SK-N-SH (cell line): ENCODE results near the gene ZMYM2. TPM values are rescaled to one million over a fixed set of nuclear protein-coding genes. Genes with fewer than 3 reads are reported as not detected.

Source experiments
- CTCF ChIA-PET: fragments of 300-600, 350-600 bp; formaldehyde crosslinking; extraction: SDS; loops from one replicate; lab custom pipeline; 2021; lab: Yijun Ruan, JAX
- POLR2A ChIA-PET: fragments of 350-600 bp; sonication (Branson Sonifier 250); formaldehyde crosslinking; extraction: SDS; loops from one replicate; lab custom pipeline; 2020; ENCODE audit warnings: antibody characterized with exemption, inconsistent platforms; lab: Yijun Ruan, JAX
- DNase-seq: peaks from one replicate; pipeline ENCODE4 v3.0.0; 2012
- H2AFZ ChIP-seq: fragments of 200-600 bp; sonication (generic); 2 replicates; pipeline ENCODE4 v1.8.1; 2016; ENCODE audit warnings: antibody characterized with exemption, mild to moderate bottlenecking, low read depth
- H3F3A ChIP-seq: fragments of 200-600 bp; sonication (generic); replicated peaks from 2 replicates; pipeline ENCODE3; 2016; ENCODE audit warnings: antibody characterized with exemption, mild to moderate bottlenecking; ENCODE audit not compliant: insufficient read depth
- H3K27ac ChIP-seq, 2 experiments: fragments of 200-500 bp in 1 of 2; fragments of 200-600 bp in 1 of 2; sonication (Bioruptor generic) in 1 of 2; sonication (generic), shearing (Covaris generic) in 1 of 2; 2 replicates each; pipeline versions ENCODE4 v1.5.1 to v1.6.1; 2014 to 2016; ENCODE audit warnings: low read depth in 2 of 2, inconsistent platforms in 1 of 2, low read length in 1 of 2, mild to moderate bottlenecking in 1 of 2, mixed read lengths in 1 of 2
- H3K27me3 ChIP-seq: fragments of 200-600 bp; sonication (generic), shearing (Covaris generic); 2 replicates; pipeline ENCODE4 v1.6.1; 2016; ENCODE audit warnings: mixed run types; ENCODE audit not compliant: insufficient read depth
- H3K36me3 ChIP-seq, 2 experiments: fragments of 200-500 bp in 1 of 2; fragments of 200-600 bp in 1 of 2; sonication (Bioruptor generic) in 1 of 2; sonication (generic) in 1 of 2; replicated peaks in 1 of 2; 2 replicates each; pipeline versions ENCODE3 to v1.5.1; 2014 to 2016; ENCODE audit warnings: low read length in 1 of 2, mild to moderate bottlenecking in 1 of 2; ENCODE audit not compliant: insufficient read depth in 2 of 2, control insufficient read depth in 1 of 2
- H3K4me1 ChIP-seq, 2 experiments: fragments of 200-500 bp in 1 of 2; fragments of 200-600 bp in 1 of 2; sonication (Bioruptor generic) in 1 of 2; sonication (generic), shearing (Covaris generic) in 1 of 2; 2 replicates each; pipeline versions ENCODE4 v1.5.1 to v1.6.1; 2014 to 2016; ENCODE audit warnings: low read depth in 1 of 2, low read length in 1 of 2, mixed run types in 1 of 2; ENCODE audit not compliant: insufficient read depth in 2 of 2, control insufficient read depth in 1 of 2
- H3K4me2 ChIP-seq: fragments of 200-600 bp; sonication (generic), shearing (Covaris generic); 2 replicates; pipeline ENCODE4 v1.6.1; 2017; ENCODE audit warnings: mixed run types
- H3K4me3 ChIP-seq, 2 experiments: fragments of 200-500 bp in 1 of 2; fragments of 200-600 bp in 1 of 2; sonication (Bioruptor generic) in 1 of 2; sonication (generic), shearing (Covaris generic) in 1 of 2; 2 replicates each; pipeline versions ENCODE4 v1.5.1 to v1.8.1; 2014 to 2016; ENCODE audit warnings: low read depth in 2 of 2, inconsistent platforms in 1 of 2, low read length in 1 of 2, mild to moderate bottlenecking in 1 of 2, mixed read lengths in 1 of 2, moderate library complexity in 1 of 2
- H3K79me2 ChIP-seq: fragments of 200-600 bp; sonication (generic); 2 replicates; pipeline ENCODE4 v1.8.1; 2017; ENCODE audit warnings: mild to moderate bottlenecking; ENCODE audit not compliant: insufficient read depth
- H3K9ac ChIP-seq: fragments of 200-600 bp; sonication (generic); 2 replicates; pipeline ENCODE4 v1.6.1; 2017; ENCODE audit warnings: mixed run types
- H3K9me2 ChIP-seq: fragments of 200-600 bp; sonication (generic); 2 replicates; pipeline ENCODE4 v1.6.1; 2017; ENCODE audit warnings: mixed run types
- H3K9me3 ChIP-seq: fragments of 200-600 bp; sonication (generic); 2 replicates; pipeline ENCODE4 v1.6.1; 2017; ENCODE audit warnings: mixed run types, mild to moderate bottlenecking, moderate library complexity
- H4K20me1 ChIP-seq: fragments of 200-600 bp; sonication (generic); 2 replicates; pipeline ENCODE4 v1.6.1; 2017; ENCODE audit warnings: mild to moderate bottlenecking, mixed run types; ENCODE audit not compliant: insufficient read depth
- CTCF ChIP-seq: fragments of 200-600 bp; sonication (generic); IDR thresholded peaks from 2 replicates; pipeline ENCODE4 v1.6.1; 2017; ENCODE audit warnings: antibody characterized with exemption, mild to moderate bottlenecking, moderate library complexity
- ELF1 ChIP-seq: IDR thresholded peaks from 2 replicates; pipeline ENCODE4 v1.4.0; 2012
- EZH2phosphoT487 ChIP-seq: fragments of 200-600 bp; sonication (generic); IDR thresholded peaks from 2 replicates; pipeline ENCODE4 v1.6.1; 2017; ENCODE audit warnings: low read depth, mixed run types, mild to moderate bottlenecking, antibody characterized with exemption, moderate library complexity, borderline replicate concordance
- FOXJ3 ChIP-seq: sonication (generic); formaldehyde crosslinking; IDR thresholded peaks from 2 replicates; pipeline ENCODE4 v1.5.1; 2020; ENCODE audit warnings: mild to moderate bottlenecking, missing genetic modification reagents
- FOXM1 ChIP-seq: IDR thresholded peaks from 2 replicates; pipeline ENCODE4 v1.4.0; 2012; ENCODE audit warnings: low read depth, mild to moderate bottlenecking
- IRF3 ChIP-seq: fragments of 150-350 bp; IDR thresholded peaks from 2 replicates; pipeline ENCODE4 v1.6.1; 2016; ENCODE audit warnings: mild to moderate bottlenecking, low read depth, low read length
- NFIC ChIP-seq: IDR thresholded peaks from 2 replicates; pipeline ENCODE4 v1.4.0; 2012; ENCODE audit warnings: borderline replicate concordance
- RAD21 ChIP-seq: IDR thresholded peaks from 2 replicates; pipeline ENCODE4 v1.6.1; 2012; ENCODE audit warnings: mild to moderate bottlenecking, low read length
- RCOR1 ChIP-seq: fragments of 150-350 bp; IDR thresholded peaks from 2 replicates; pipeline ENCODE4 v1.6.1; 2017; ENCODE audit warnings: antibody characterized with exemption, low read length
- TEAD4 ChIP-seq: IDR thresholded peaks from 2 replicates; pipeline ENCODE4 v1.4.0; 2012; ENCODE audit warnings: mild to moderate bottlenecking, borderline replicate concordance; ENCODE audit not compliant: insufficient read depth
- USF1 ChIP-seq: IDR thresholded peaks from 2 replicates; pipeline ENCODE4 v1.4.0; 2012; ENCODE audit warnings: low read depth, borderline replicate concordance
- WGBS: methylation state at CpG from one replicate; pipeline ENCODE4 v1.1.6; 2017; ENCODE audit warnings: low lambda C conversion rate; 5-methylcytosine and 5-hydroxymethylcytosine counted together
- polyA plus RNA-seq, 3 experiments: library from polyadenylated mRNA; depleted of rRNA; stranded (reverse); fragments of >200 nt; gene quantifications; 2 replicates each; pipeline ENCODE4 v1.2.3, GENCODE V29; 2012

Gene ZMYM2
- polyA plus RNA-seq, 1 of the 3 experiments (the other 2 are of a cell fraction) = 11.5 TPM

- TF ChIP-seq TEAD4 (no peak), FOXM1 (no peak), FOXJ3 (CRISPR knock-in tag) (no peak), USF1 (no peak)
Measured at GRCh38 chr13:20134732-20135131, 176.2 kb downstream of the ZMYM2 start (continued).

GRCh38 chr13:20136781-20137703, 178.5 kb downstream of the ZMYM2 start:
- H3K4me3 ChIP-seq = peak overlapping the region in 1 of 2 experiments; percentile 21; a peak in 1 of 4 replicates
- no peak overlapping the region; the same call in 1 of the 2 replicates for H2AFZ ChIP-seq
- H3K36me3 ChIP-seq = no peaks in the 10 kb centered on the region
- H3K9me2 ChIP-seq = no peaks in the 10 kb centered on the region
- H3K79me2 ChIP-seq = no peaks in the 10 kb centered on the region
- peaks cover 54% of the 10 kb centered on the region for H3K27me3 ChIP-seq
- ChIA-PET CTCF (interaction anchor here (0.6 to 2.1 kb wide), 6 partner anchors 9 to 27 kb away, joined by 3 to 8 read pairs (median 3); no protein-coding TSS in a partner anchor), POLR2A (no interaction called here)
- peaks cover 0 to 2% of the 10 kb centered on the region in 2 experiments; a peak in 1 of 4 replicates for H3K4me1 ChIP-seq
- H3K4me2 ChIP-seq = peak overlapping the region; percentile 27
- H3K9me3 ChIP-seq = no peaks in the 10 kb centered on the region
- no peak overlapping the region for H3K9ac ChIP-seq
- no peaks in the 10 kb centered on the region for H4K20me1 ChIP-seq
- no peaks in the 10 kb centered on the region for H3F3A ChIP-seq
- no peak overlapping the region for H3K27ac ChIP-seq
- DNase-seq = peak; percentile 75
- 0 out of 2 replicates have a peak, but pooled peaks have one; percentile 7 for TF ChIP-seq RAD21
- peak; percentile 55 for TF ChIP-seq CTCF
- no peak for TF ChIP-seq RCOR1
- TF ChIP-seq, all 33 proteins: peak for 2
- WGBS = 29% methylated on average over 40 of the region's 56 CpGs

- Histone ChIP-seq H3K27ac (no peak overlapping the region), H3K4me2 (no peak overlapping the region)
- TF ChIP-seq IRF3 = no peak
- no peak for TF ChIP-seq CTCF
- no peak for TF ChIP-seq ELF1
- no peak for TF ChIP-seq FOXM1
- TF ChIP-seq NFIC = no peak
- TF ChIP-seq EZH2phosphoT487 = no peak
- TF ChIP-seq RCOR1 = no peak
- TF ChIP-seq, all 33 proteins: peak for 0
- no peak overlapping the region for H3K9ac ChIP-seq
- no peak for DNase-seq
- POLR2A ChIA-PET = no interaction called here
- no peaks in the 10 kb centered on the region for H3K36me3 ChIP-seq
- H3K79me2 ChIP-seq = no peaks in the 10 kb centered on the region
- CTCF ChIA-PET = interaction anchor here (1.0 to 2.1 kb wide), 4 partner anchors 9 to 26 kb away, joined by 3 to 8 read pairs (median 3); no protein-coding TSS in a partner anchor
- no peaks in the 10 kb centered on the region for H3K9me2 ChIP-seq
- peaks cover 0 to 6% of the 10 kb centered on the region in 2 experiments; a peak in 1 of 4 replicates for H3K4me1 ChIP-seq
- H2AFZ ChIP-seq = no peak overlapping the region
- no peaks in the 10 kb centered on the region for H4K20me1 ChIP-seq
- 29% methylated on average over 2 of the region's 2 CpGs for WGBS
- no peaks in the 10 kb centered on the region for H3K9me3 ChIP-seq
- H3K27me3 ChIP-seq = peaks cover 61% of the 10 kb centered on the region
- H3F3A ChIP-seq = no peaks in the 10 kb centered on the region
- H3K4me3 ChIP-seq = no peak overlapping the region
Measured at GRCh38 chr13:20137875-20138274, 179.3 kb downstream of the ZMYM2 start.
